T-cell (primary cell): ENCODE data around the gene RYR2. TPM values are rescaled to one million over a fixed set of nuclear protein-coding genes. Genes with fewer than 3 reads are reported as not detected.

ENCODE experiments used
- ATAC-seq, 4 experiments: fragments of 200-7000 bp in 3 of 4; fragments of 150-1000 bp in 1 of 4; cut with Tn5 transposase; replicated peaks in 1 of 4; 1 replicate in 3 of 4; 2 replicates in 1 of 4; pipeline ENCODE4 v1.10.0; 2021; ENCODE audit warnings: moderate library complexity in 3 of 4, mild to moderate bottlenecking in 2 of 4, moderate number of reproducible peaks in 1 of 4
- CTCF ChIA-PET, 2 donors: fragments of 300-600 bp; sonication (Branson Sonifier 250); formaldehyde crosslinking; loops; one replicate each; lab custom pipeline; 2022; ENCODE audit warnings: antibody characterized with exemption in 2 of 2; lab: Charles Lee
- POLR2A ChIA-PET, 2 donors: fragments of 300-600 bp; sonication (Branson Sonifier 250); formaldehyde crosslinking; loops; one replicate each; lab custom pipeline; 2022; ENCODE audit warnings: antibody characterized with exemption in 2 of 2; lab: Charles Lee
- DNase-seq, 35 experiments: peaks; one replicate each; pipeline versions ENCODE4 v3.0.0 to v3.0.0-alpha.2; 2013 to 2023
- H3K27ac ChIP-seq: one replicate; pipeline ENCODE4 v1.5.1; 2013; ENCODE audit warnings: low read length
- H3K27me3 ChIP-seq, 2 experiments: replicated peaks in 1 of 2; 1 replicate in 1 of 2; 2 replicates in 1 of 2; pipeline versions ENCODE4 v1.6.1 to v1.7.0; 2013; ENCODE audit warnings: low read length in 1 of 2, mixed read lengths in 1 of 2; ENCODE audit not compliant: control insufficient read depth in 2 of 2, insufficient read depth in 2 of 2; ENCODE audit errors: extremely low read depth in 1 of 2
- H3K36me3 ChIP-seq, 2 donors: 1 replicate in 1 of 2; 2 replicates in 1 of 2; pipeline versions ENCODE4 v1.6.1 to v1.7.0; 2013; ENCODE audit warnings: low read length in 1 of 2; ENCODE audit not compliant: control insufficient read depth in 2 of 2, insufficient read depth in 1 of 2; ENCODE audit errors: extremely low read depth in 1 of 2
- H3K4me1 ChIP-seq, 2 experiments: 1 replicate in 1 of 2; 2 replicates in 1 of 2; pipeline versions ENCODE4 v1.6.1 to v1.7.0; 2013; ENCODE audit warnings: low read length in 2 of 2, mixed read lengths in 1 of 2; ENCODE audit not compliant: insufficient read depth in 2 of 2, control insufficient read depth in 1 of 2; ENCODE audit errors: extremely low read depth in 1 of 2
- H3K4me3 ChIP-seq, 2 donors: 1 replicate in 1 of 2; 2 replicates in 1 of 2; pipeline versions ENCODE4 v1.5.1 to v1.7.0; 2013; ENCODE audit warnings: mild to moderate bottlenecking in 2 of 2, low read length in 1 of 2, moderate library complexity in 1 of 2; ENCODE audit not compliant: control insufficient read depth in 1 of 2; ENCODE audit errors: extremely low read depth in 1 of 2
- H3K9me3 ChIP-seq: 2 replicates; pipeline ENCODE4 v1.7.0; 2013
- H3K27ac Mint-ChIP-seq, 2 donors: one replicate each; pipeline ENCODE4 v1.8.0; 2020 to 2021; ENCODE audit warnings: mild to moderate bottlenecking in 2 of 2, mixed read lengths in 2 of 2
- H3K27me3 Mint-ChIP-seq, 2 donors: one replicate each; pipeline ENCODE4 v1.8.0; 2021 to 2022; ENCODE audit warnings: mixed read lengths in 2 of 2
- H3K36me3 Mint-ChIP-seq: one replicate; pipeline ENCODE4 v1.8.0; 2021; ENCODE audit warnings: mixed read lengths
- H3K4me1 Mint-ChIP-seq, 3 donors: one replicate each; pipeline ENCODE4 v1.8.0; 2020 to 2022; ENCODE audit warnings: mixed read lengths in 3 of 3, mild to moderate bottlenecking in 1 of 3
- H3K4me3 Mint-ChIP-seq, 3 donors: one replicate each; pipeline ENCODE4 v1.8.0; 2020 to 2022; ENCODE audit warnings: mild to moderate bottlenecking in 3 of 3, mixed read lengths in 3 of 3, moderate library complexity in 3 of 3
- H3K9me3 Mint-ChIP-seq, 3 donors: one replicate each; pipeline ENCODE4 v1.8.0; 2020 to 2022; ENCODE audit warnings: mixed read lengths in 3 of 3
- WGBS: methylation state at CpG from one replicate; pipeline ENCODE4 v1.1.5; 2013; ENCODE audit warnings: missing lambda C conversion rate; ENCODE audit not compliant: insufficient coverage; 5-methylcytosine and 5-hydroxymethylcytosine counted together
- total RNA-seq, 35 experiments: library from RNA in 6 of 35; stranded (reverse) in 6 of 35; fragments of 120-200 nt in 1 of 35; gene quantifications; one replicate each; pipeline versions ENCODE4 v1.2.1 to v1.2.4 and lab custom pipeline; 2013 to 2026

RYR2 gene
- total RNA-seq, 5 donors from 2014 or later (not counting 1 experiment from before 2014, with no cell fraction given), result 0.07 to 0.33 (median 0.18) TPM; not detected in 1

- no peak overlapping the region for H3K4me3 ChIP-seq
- H3K9me3 ChIP-seq, result no peaks in the 10 kb centered on the region
- no peaks in the 10 kb centered on the region for H3K4me1 ChIP-seq
- DNase-seq, result no peak
- ChIA-PET CTCF (no interaction called here), POLR2A (no interaction called here)
- H3K27ac ChIP-seq, result no peak overlapping the region
- H3K36me3 ChIP-seq, result no peaks in the 10 kb centered on the region
- 88% methylated on average over 5 of the region's 5 CpGs for WGBS
- no peak for ATAC-seq
- peaks cover 0 to 16% (median 0%) of the 10 kb centered on the region in 3 donors for H3K9me3 Mint-ChIP-seq
- peaks cover 0 to 11% of the 10 kb centered on the region in 2 experiments for H3K27me3 ChIP-seq
- peaks cover 8 to 15% of the 10 kb centered on the region in 2 donors for H3K27me3 Mint-ChIP-seq
- no peaks in the 10 kb centered on the region for H3K36me3 Mint-ChIP-seq
- H3K4me3 Mint-ChIP-seq, result no peak overlapping the region
- H3K27ac Mint-ChIP-seq, result no peak overlapping the region
- H3K4me1 Mint-ChIP-seq, result no peaks in the 10 kb centered on the region
These were observed 61.0 kb downstream of the RYR2 start for GRCh38 chr1:237103021-237103420.

- no peaks in the 10 kb centered on the region for H3K36me3 ChIP-seq
- no peaks in the 10 kb centered on the region for H3K4me1 Mint-ChIP-seq
- H3K9me3 ChIP-seq, result no peaks in the 10 kb centered on the region
- H3K27me3 ChIP-seq, result peaks cover 0 to 11% of the 10 kb centered on the region in 2 experiments
- DNase-seq (no peak), ATAC-seq (no peak)
- no peak overlapping the region for H3K4me3 Mint-ChIP-seq
- no peaks in the 10 kb centered on the region for H3K4me1 ChIP-seq
- WGBS, result 83% methylated on average over 8 of the region's 9 CpGs
- CTCF ChIA-PET, result no interaction called here
- no peak overlapping the region for H3K27ac ChIP-seq
- H3K27me3 Mint-ChIP-seq, result peaks cover 6 to 11% of the 10 kb centered on the region in 2 donors
- H3K9me3 Mint-ChIP-seq, result peaks cover 0 to 12% (median 0%) of the 10 kb centered on the region in 3 donors
- POLR2A ChIA-PET, result no interaction called here
- H3K27ac Mint-ChIP-seq, result no peak overlapping the region
- H3K4me3 ChIP-seq, result no peak overlapping the region
- H3K36me3 Mint-ChIP-seq, result no peaks in the 10 kb centered on the region
These were observed 62.1 kb downstream of the RYR2 start for GRCh38 chr1:237104096-237104495.

GRCh38 chr1:237105826-237106225 lies 63.8 kb downstream of the RYR2 start:
- no peaks in the 10 kb centered on the region for H3K9me3 ChIP-seq
- H3K4me3 Mint-ChIP-seq, result no peak overlapping the region
- DNase-seq, result no peak
- no peak overlapping the region for H3K27ac ChIP-seq
- whole genome bisulfite sequencing, result 72% methylated on average over 4 of the region's 5 CpGs
- ChIA-PET POLR2A (interaction anchor here in 1 of 2 donors (0.6 kb wide), 1 partner anchor 15 kb away, joined by 4 read pairs; no protein-coding TSS in a partner anchor), CTCF (no interaction called here)
- H3K9me3 Mint-ChIP-seq, result peaks cover 0 to 12% (median 0%) of the 10 kb centered on the region in 3 donors
- H3K36me3 ChIP-seq, result no peaks in the 10 kb centered on the region
- H3K4me1 Mint-ChIP-seq, result no peaks in the 10 kb centered on the region
- ATAC-seq, result peak in 1 of 4 experiments; percentile 27
- no peaks in the 10 kb centered on the region for H3K36me3 Mint-ChIP-seq
- no peaks in the 10 kb centered on the region for H3K4me1 ChIP-seq
- H3K27me3 ChIP-seq, result peaks cover 0 to 11% of the 10 kb centered on the region in 2 experiments
- no peak overlapping the region for H3K4me3 ChIP-seq
- H3K27me3 Mint-ChIP-seq, result peaks cover 5 to 11% of the 10 kb centered on the region in 2 donors
- no peak overlapping the region for H3K27ac Mint-ChIP-seq

GRCh38 chr1:237108297-237109040 lies 66.5 kb downstream of the RYR2 start:
- WGBS, result 77% methylated on average over 4 of the region's 8 CpGs
- ATAC-seq, result no peak
- ChIA-PET CTCF (no interaction called here), POLR2A (interaction anchor here in 1 of 2 donors (0.6 kb wide), 1 partner anchor 46 kb away, joined by 9 read pairs; no protein-coding TSS in a partner anchor)
- Mint-ChIP-seq H3K4me1 (no peaks in the 10 kb centered on the region), H3K9me3 (peaks cover 0 to 12% (median 0%) of the 10 kb centered on the region in 3 donors), H3K4me3 (no peak overlapping the region), H3K36me3 (no peaks in the 10 kb centered on the region), H3K27ac (no peak overlapping the region), H3K27me3 (peaks cover 5 to 7% of the 10 kb centered on the region in 2 donors)
- no peak for DNase-seq
- H3K4me1 ChIP-seq, result no peaks in the 10 kb centered on the region
- H3K4me3 ChIP-seq, result no peak overlapping the region
- H3K36me3 ChIP-seq, result no peaks in the 10 kb centered on the region
- H3K27ac ChIP-seq, result no peak overlapping the region
- peaks cover 0 to 11% of the 10 kb centered on the region in 2 experiments for H3K27me3 ChIP-seq
- H3K9me3 ChIP-seq, result no peaks in the 10 kb centered on the region

GRCh38 chr1:237111807-237112206 lies 69.8 kb downstream of the RYR2 start:
- no peak overlapping the region for H3K4me3 Mint-ChIP-seq
- no peak for DNase-seq
- peaks cover 0 to 4% of the 10 kb centered on the region in 2 donors for H3K27me3 Mint-ChIP-seq
- no peak overlapping the region for H3K27ac Mint-ChIP-seq
- CTCF ChIA-PET, result no interaction called here
- POLR2A ChIA-PET, result no interaction called here
- no peak for ATAC-seq
- 40% methylated on average over 2 of the region's 2 CpGs for WGBS
- peaks cover 0 to under 1% (median 0%) of the 10 kb centered on the region in 3 donors for H3K9me3 Mint-ChIP-seq
- Histone ChIP-seq H3K4me1 (no peaks in the 10 kb centered on the region), H3K36me3 (no peaks in the 10 kb centered on the region), H3K27me3 (peaks cover 0 to 3% of the 10 kb centered on the region in 2 experiments), H3K4me3 (no peak overlapping the region), H3K27ac (no peak overlapping the region), H3K9me3 (no peaks in the 10 kb centered on the region)
- H3K36me3 Mint-ChIP-seq, result no peaks in the 10 kb centered on the region
- no peaks in the 10 kb centered on the region for H3K4me1 Mint-ChIP-seq

- H3K27ac ChIP-seq, result no peak overlapping the region
- Mint-ChIP-seq H3K4me1 (no peaks in the 10 kb centered on the region), H3K36me3 (no peaks in the 10 kb centered on the region), H3K4me3 (no peak overlapping the region), H3K9me3 (peaks cover 0 to 4% (median 0%) of the 10 kb centered on the region in 3 donors), H3K27ac (no peak overlapping the region), H3K27me3 (peaks cover 0 to 4% of the 10 kb centered on the region in 2 donors)
- no peak overlapping the region for H3K4me3 ChIP-seq
- peaks cover 0 to 3% of the 10 kb centered on the region in 2 experiments for H3K27me3 ChIP-seq
- H3K36me3 ChIP-seq, result no peaks in the 10 kb centered on the region
- ChIA-PET POLR2A (no interaction called here), CTCF (no interaction called here)
- no peaks in the 10 kb centered on the region for H3K4me1 ChIP-seq
- ATAC-seq (no peak), DNase-seq (no peak)
- WGBS, result 96% methylated on average over 4 of the region's 4 CpGs
- H3K9me3 ChIP-seq, result no peaks in the 10 kb centered on the region
These were observed 70.7 kb downstream of the RYR2 start for GRCh38 chr1:237112663-237113062.
